ENCODE results near the gene PHF20. TPM values are rescaled to one million over a fixed set of nuclear protein-coding genes. Genes with fewer than 3 reads are reported as not detected.
A peak's percentile ranks its signal among the peaks of the same experiment; 100 is the strongest.

PHF20 gene
- total and polyA plus RNA-seq, 2 of the 13 experiments (the other 11 are each of a cell fraction or from before 2014, with no cell fraction given): 22.8 to 34.1 TPM

DNA sequence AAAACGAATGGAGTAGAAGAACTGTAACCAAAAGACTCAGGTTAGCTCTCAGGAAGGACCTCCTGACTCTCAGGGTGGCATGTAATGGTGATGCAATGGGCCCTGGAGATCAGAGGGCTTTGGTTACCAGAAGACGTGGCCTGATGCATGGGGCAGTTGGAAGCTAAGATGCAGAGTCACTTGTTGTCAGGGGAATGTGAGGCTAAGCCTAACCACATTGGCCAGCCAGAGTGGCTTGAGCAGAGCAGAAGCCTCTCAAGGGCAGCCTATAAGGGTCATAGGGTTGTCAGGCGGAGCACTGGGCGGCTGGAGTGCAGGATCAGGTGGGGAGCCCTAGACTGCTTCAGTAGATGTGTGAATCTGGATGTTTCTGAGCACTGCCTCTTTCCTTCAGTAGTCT lies 202.4 kb downstream of the PHF20 start:
- WGBS (ENCODE audit: low lambda C conversion rate): 24% methylated on average over 4 of the region's 4 CpGs
- peaks cover 2 to 24% of the 10 kb centered on the region in 2 experiments; a peak in 2 of 5 replicates for H3K27me3 ChIP-seq (ENCODE audit: control insufficient read depth in 1 of 2, insufficient read depth in 2 of 2, low read length in 2 of 2)
- in situ Hi-C loops (cut with HindIII; ENCODE audit: extremely low pct_ligation_motif_present, low pct_unique_long_range_greater_than_20kb): no loop called here

DNA sequence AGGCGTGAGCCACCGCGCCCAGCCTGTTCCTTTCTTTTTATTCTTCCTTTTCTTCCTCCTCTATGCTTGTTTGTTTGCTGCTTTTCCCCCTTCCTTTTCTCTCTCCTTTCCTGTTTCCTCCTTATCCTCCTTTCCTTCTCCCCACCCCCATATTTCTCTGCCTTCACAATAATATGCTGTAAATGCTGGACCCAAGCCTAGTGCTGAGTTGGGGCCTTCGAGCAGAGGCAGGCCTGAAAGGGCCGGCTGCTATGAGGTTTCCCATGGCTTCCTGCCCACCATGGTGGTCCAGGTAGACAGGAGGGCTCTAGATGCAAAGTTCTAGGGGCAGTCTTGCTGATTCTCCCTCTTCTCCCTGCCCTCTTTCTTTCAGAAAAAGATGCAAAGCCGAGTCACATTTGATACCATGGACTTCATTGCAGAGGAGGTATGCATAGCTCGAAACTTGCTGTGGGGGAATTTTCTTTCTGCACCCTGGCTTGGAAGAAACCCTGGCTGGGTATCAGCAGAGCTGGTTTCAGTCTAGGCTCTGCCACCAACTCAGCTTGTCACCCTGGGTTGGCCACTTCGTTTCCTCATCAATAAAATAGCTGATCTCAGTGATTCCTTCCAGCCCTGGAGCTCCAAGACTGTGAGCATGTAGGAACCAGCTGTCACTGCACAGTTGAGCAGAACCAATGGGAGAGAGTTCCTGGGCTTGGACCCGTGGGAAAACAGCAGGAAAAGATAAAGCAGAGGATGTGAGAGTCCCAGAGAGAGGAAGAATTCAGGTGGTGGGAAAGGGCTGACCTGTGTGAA lies 204.0 kb downstream of the PHF20 start:
- no peaks in the 10 kb centered on the region for H4K20me1 ChIP-seq (ENCODE audit: insufficient read depth, low read length)
- in situ Hi-C loops (cut with HindIII; ENCODE audit: extremely low pct_ligation_motif_present, low pct_unique_long_range_greater_than_20kb): no loop called here
- no peak overlapping the region for H3K4me2 ChIP-seq (ENCODE audit: low read depth, low read length)
- 30% methylated on average over 9 of the region's 9 CpGs for WGBS (ENCODE audit: low lambda C conversion rate)
- H3K4me3 ChIP-seq (replicated peaks in 1 of 3; ENCODE audit: insufficient read depth in 1 of 3, low read depth in 2 of 3, low read length in 3 of 3): no peak overlapping the region
- POLR2A ChIA-PET: interaction anchor here (1.5 kb wide), 1 partner anchor 21 kb away, joined by 7 read pairs; the partner anchor contains the start of gene SCAND1
- peaks cover 6 to 39% of the 10 kb centered on the region in 2 experiments for H3K27me3 ChIP-seq (ENCODE audit: control insufficient read depth in 1 of 2, insufficient read depth in 2 of 2, low read length in 2 of 2)
- TF ChIP-seq U2AF1 (optimal IDR thresholded peaks at IDR 0.05; ENCODE audit: low read depth, low read length) (no peak), IKZF4 (CRISPR knock-in tag; IDR thresholded peaks at IDR 0.05; ENCODE audit: borderline replicate concordance, low read depth, not compliant biosample characterization) (no peak), MAFK (conservative IDR thresholded peaks at IDR 0.05 in 1 of 2, IDR thresholded peaks at IDR 0.05 in 1 of 2; ENCODE audit: low read length in 2 of 2) (peak; percentile 48 to 51; a peak in 2 of 4 replicates), MAFF (IDR thresholded peaks at IDR 0.05; ENCODE audit: low read depth, low read length) (peak; percentile 29; the same call in 1 of the 2 replicates)
- no peaks in the 10 kb centered on the region for H3K79me2 ChIP-seq (ENCODE audit: insufficient read depth, low read length)
- BruUV-seq (replicated peaks): no TSS peak
- ATAC-seq (no peak), FAIRE-seq (no peak), DNase-seq (ENCODE audit: low spot score) (no peak)
- intact Hi-C loops (cut with micrococcal nuclease; ENCODE audit: unreplicated experiment): no loop called here
- H3K9ac ChIP-seq (ENCODE audit: insufficient read depth, low read depth, low read length): no peak overlapping the region
- H3K9me3 ChIP-seq (ENCODE audit: low read length): peaks cover 6% of the 10 kb centered on the region; the same call in 1 of the 2 replicates
- CTCF ChIA-PET (ENCODE audit: low intra/inter-chr PET ratio, low total read pairs): no interaction called here
- H3K36me3 ChIP-seq (replicated peaks in 1 of 2; ENCODE audit: control insufficient read depth in 1 of 2, insufficient read depth in 2 of 2, low read length in 2 of 2): no peaks in the 10 kb centered on the region
- H2AFZ ChIP-seq (ENCODE audit: low read length): no peak overlapping the region
- no peak overlapping the region for H3K27ac ChIP-seq (ENCODE audit: extremely low read length, insufficient read depth, low read length)
- H3K4me1 ChIP-seq (ENCODE audit: insufficient read depth, low read length): no peaks in the 10 kb centered on the region

More for the DNA sequence above, 202.4 kb downstream of the PHF20 start:
- Histone ChIP-seq H3K9ac (ENCODE audit: insufficient read depth, low read depth, low read length) (no peak overlapping the region), H3K4me2 (ENCODE audit: low read depth, low read length) (no peak overlapping the region), H3K4me1 (ENCODE audit: insufficient read depth, low read length) (no peaks in the 10 kb centered on the region), H3K36me3 (replicated peaks in 1 of 2; ENCODE audit: control insufficient read depth in 1 of 2, insufficient read depth in 2 of 2, low read length in 2 of 2) (no peaks in the 10 kb centered on the region), H4K20me1 (ENCODE audit: insufficient read depth, low read length) (no peaks in the 10 kb centered on the region), H2AFZ (ENCODE audit: low read length) (no peak overlapping the region), H3K79me2 (ENCODE audit: insufficient read depth, low read length) (no peaks in the 10 kb centered on the region), H3K9me3 (ENCODE audit: low read length) (peaks cover 6% of the 10 kb centered on the region; the same call in 1 of the 2 replicates), H3K4me3 (replicated peaks in 1 of 3; ENCODE audit: insufficient read depth in 1 of 3, low read depth in 2 of 3, low read length in 3 of 3) (no peak overlapping the region), H3K27ac (ENCODE audit: extremely low read length, insufficient read depth, low read length) (no peak overlapping the region)
- FAIRE-seq: no peak
- TF ChIP-seq, protein P1, sequence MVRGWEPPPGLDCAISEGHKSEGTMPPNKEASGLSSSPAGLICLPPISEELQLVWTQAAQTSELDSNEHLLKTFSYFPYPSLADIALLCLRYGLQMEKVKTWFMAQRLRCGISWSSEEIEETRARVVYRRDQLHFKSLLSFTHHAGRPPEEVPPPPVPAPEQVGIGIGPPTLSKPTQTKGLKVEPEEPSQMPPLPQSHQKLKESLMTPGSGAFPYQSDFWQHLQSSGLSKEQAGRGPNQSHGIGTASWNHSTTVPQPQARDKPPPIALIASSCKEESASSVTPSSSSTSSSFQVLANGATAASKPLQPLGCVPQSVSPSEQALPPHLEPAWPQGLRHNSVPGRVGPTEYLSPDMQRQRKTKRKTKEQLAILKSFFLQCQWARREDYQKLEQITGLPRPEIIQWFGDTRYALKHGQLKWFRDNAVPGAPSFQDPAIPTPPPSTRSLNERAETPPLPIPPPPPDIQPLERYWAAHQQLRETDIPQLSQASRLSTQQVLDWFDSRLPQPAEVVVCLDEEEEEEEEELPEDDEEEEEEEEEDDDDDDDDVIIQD (CRISPR knock-in tag; IDR thresholded peaks at IDR 0.05; ENCODE audit: low read depth): no peak
- TF ChIP-seq NFIB (CRISPR knock-in tag; IDR thresholded peaks at IDR 0.05; ENCODE audit: borderline replicate concordance) (peak; percentile 14; the same call in 1 of the 2 replicates), ZMYM3 (CRISPR knock-in tag; IDR thresholded peaks at IDR 0.05) (no peak), ZBTB38 (CRISPR knock-in tag; IDR thresholded peaks at IDR 0.05) (no peak), RFXANK (CRISPR knock-in tag; IDR thresholded peaks at IDR 0.05) (0 out of 2 replicates have a peak, but pooled peaks have one; percentile 58), RFX5 (IDR thresholded peaks at IDR 0.05; ENCODE audit: low read depth, low read length) (peak; percentile 96), ZSCAN30 (CRISPR knock-in tag; IDR thresholded peaks at IDR 0.05) (no peak)
- intact Hi-C loops (cut with micrococcal nuclease; ENCODE audit: unreplicated experiment): no loop called here
- POLR2A ChIA-PET: no interaction called here
- no TSS peak for BruUV-seq (replicated peaks)
- peak; percentile 29; the same call in 2 of the 3 replicates for ATAC-seq
- CTCF ChIA-PET (ENCODE audit: low intra/inter-chr PET ratio, low total read pairs): no interaction called here
- DNase-seq (ENCODE audit: low spot score): no peak
